Stimulated activated CD4-positive, alpha-beta T cell treated with anti-CD3 and anti-CD28 coated beads, Interleukin-12 subunit alpha, Interleukin-12 subunit beta, amount 100 ng/mL, for 24 hours (primary cell): ENCODE data around the gene KCNIP4.

Experiments
- DNase-seq, 2 experiments: peaks; one replicate each; pipeline ENCODE4 v3.0.0-alpha.2; 2020; ENCODE audit warnings: low read depth in 2 of 2

KCNIP4 gene

DNA sequence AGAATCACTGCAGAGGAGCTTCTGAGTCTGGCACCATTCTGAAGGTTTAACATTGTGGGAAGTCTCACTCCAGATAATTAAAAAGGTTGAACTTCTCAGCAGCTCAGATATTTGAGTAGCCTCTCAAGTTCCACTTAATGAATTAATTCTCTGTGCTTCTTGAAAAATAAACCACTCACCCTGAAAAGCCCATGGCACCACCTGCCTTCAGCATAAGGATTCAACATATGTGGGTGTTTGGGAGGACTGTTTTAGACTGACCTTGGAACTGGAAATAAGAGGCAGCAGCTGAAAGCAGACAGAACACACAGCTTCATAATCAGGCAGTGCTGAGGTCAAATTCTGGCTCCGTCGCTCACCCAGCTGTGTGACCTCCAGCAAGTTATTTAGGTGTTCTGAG is 100.6 kb downstream of the KCNIP4 start:
- DNase-seq, result no peak

DNA sequence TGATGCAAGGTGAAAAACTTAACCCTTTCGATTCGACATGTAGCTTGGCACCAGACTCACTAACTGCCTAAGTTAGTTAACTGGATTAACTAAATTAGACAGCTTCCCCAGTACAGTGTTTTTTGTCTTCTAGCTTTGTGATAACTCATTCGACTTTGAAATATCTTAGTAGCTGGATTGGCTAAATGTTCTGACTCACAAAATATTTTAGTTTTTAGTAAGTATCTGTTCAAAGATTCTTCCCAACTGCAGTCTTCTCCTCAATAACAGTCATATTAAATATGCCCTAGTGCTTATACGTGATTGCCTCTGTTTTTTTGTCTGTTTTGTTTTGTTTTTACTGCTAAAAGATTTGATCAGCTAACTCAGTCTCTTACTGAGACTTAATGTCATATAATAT is 102.9 kb downstream of the KCNIP4 start:
- no peak for DNase-seq

DNA sequence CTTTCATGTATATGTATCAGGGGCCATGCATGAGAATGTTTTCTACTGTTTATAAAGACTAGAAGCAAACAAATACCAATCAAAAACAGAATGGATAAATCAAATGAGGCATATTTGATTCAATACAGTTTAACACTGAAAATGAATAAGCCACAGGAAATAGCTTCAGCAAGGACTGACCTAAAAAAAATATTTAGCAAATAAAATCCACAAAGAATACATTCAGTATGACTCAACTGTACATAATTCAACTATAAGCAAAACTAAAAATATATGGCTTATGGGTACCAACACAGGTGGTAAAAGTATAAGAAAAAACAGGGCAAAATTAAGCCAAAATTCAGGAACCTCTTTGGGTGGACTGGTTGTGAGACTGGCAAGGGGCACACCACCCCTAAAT is 112.9 kb downstream of the KCNIP4 start:
- DNase-seq, result no peak

DNA sequence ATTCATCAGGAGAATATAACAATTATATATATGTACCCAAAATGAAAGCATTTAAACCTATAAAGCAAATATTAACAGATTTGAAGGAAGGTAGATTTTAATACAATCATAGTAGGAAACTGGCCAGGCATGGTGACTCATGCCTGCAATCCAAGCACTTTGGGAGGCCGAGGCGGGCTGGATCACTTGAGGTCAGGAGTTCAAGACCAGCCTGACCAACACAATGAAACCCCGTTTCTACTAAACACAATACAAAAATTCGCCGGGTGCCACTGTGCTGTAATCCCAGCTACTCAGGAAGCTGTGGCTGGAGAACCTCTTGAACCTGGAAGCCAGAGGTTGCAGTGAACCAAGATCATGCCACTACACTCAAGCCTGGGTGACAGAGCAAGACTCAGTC is 118.3 kb downstream of the KCNIP4 start:
- DNase-seq, result no peak

DNA sequence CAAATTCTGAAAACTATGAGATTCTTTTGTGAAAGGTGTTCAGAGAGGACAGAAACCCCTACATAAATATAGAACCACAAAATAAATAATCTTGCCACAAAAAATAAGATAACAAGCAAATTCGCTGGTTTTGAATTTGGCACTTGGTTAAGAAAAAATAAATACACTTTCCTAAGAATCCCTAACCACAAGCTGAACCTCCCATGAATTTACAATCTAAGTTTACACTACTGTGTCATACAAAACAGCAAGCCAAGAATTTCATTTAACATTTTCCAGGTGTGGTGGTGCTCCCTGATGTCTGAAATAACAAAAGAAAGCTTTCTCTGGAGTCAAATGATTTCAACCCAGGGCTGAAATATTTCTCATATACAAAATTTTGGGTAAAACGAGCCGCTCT is 121.0 kb downstream of the KCNIP4 start:
- no peak for DNase-seq

DNA sequence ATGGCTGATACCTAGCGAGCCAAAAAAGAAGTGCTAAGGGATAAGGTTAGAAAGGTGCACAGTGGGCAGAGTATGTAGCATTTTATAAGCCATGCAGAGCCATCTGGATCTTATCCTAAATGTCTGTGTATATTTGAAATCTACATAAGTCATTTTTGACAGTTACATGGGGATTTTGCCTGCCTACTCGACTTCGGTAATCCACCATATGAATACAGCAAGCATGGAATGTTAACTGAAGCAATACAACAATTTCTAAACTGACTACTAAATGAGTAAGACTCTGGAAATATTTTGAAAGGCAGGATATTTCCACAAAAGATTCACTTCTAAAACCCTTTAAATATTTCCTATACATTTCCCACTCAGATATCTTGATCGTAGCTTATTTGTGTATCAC is 122.5 kb downstream of the KCNIP4 start:
- no peak for DNase-seq

DNA sequence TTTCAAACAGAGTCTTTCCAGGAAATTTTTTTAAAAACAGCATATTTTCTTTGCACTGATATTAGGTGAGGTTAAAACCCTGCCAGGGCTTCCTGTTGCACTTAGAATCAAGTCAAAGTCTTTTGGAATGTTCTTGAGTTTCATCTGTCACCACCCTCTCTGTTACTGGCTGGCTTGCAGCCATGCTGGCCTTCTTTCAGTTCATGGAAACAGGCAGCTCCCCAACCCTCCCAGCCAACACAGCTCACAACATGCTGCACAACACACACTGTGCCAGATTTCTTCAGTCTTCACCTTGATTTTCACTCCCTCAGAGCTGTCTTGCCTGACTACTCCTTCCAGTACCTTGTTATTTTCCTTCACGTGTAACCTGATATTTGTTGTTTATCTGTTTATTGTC is 129.5 kb downstream of the KCNIP4 start:
- no peak for DNase-seq

DNA sequence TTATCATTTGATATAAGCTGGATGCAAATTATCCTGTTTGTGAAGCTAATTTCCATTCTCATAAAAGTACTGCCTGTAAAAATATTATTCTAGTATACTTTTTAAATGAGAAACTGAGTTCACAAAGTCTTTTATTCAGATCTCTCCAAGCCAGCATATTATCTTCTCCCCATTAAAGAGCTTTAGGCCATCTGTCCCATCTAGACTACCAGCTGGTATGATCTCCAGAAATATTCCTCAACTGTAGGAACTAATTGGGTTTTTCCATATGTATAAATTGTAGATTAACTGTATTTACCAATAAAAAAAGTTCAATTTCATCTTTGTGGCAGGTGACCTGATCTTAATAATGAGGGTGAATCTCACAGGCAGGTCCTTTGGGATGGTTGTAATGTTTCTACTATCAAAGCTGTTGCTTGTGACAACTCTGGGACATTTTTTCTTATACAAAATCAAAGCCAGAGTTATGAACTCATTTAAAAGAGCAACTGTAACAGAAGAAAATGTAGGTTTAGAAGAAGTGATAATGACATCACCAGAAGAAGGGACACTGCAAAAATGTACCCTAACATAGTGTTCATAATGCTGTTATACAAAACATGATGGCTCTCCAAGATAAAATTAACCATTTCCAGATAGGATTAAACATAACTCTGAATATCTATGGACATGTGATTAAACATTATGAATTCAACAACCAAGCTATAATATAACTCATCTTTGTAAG is 132.8 kb downstream of the KCNIP4 start:
- no peak for DNase-seq

DNA sequence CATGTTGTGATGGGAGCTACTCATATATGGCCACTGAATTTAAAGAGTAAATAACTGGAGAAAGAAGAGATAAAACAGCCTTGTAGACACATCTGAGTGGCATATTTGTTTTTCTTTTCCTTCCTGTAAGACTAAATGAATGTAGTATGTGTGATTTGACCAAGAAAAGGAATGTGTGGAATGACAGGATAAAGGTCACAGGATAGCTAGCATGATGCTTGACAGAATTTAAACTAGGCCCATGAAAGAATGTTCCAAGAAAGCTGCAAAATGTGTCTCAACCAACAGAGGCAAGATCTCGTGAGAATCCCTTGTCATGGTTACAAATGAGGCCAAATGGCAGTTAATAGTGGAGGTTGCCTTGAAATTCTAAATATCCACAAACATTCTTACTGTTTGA is 137.0 kb downstream of the KCNIP4 start:
- DNase-seq, result no peak

DNA sequence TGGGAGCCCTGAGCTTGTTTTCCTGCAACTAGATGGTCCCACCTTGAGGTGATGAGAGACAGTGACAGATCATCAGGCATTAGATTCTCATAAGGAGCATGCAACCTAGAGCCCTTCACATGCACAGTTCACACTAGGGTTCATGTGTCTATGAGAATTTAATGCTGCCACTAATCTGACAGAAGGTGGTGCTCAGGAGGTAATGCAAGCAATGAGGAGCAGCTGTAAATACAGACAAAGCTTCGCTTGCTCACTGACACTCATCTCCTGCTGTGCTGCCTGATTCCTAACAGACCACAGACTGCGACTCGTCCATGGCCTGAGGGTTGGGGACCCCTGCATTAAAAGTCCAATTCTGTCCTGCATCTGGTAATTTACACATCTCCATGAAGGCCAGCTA is 141.6 kb downstream of the KCNIP4 start:
- DNase-seq, result no peak

DNA sequence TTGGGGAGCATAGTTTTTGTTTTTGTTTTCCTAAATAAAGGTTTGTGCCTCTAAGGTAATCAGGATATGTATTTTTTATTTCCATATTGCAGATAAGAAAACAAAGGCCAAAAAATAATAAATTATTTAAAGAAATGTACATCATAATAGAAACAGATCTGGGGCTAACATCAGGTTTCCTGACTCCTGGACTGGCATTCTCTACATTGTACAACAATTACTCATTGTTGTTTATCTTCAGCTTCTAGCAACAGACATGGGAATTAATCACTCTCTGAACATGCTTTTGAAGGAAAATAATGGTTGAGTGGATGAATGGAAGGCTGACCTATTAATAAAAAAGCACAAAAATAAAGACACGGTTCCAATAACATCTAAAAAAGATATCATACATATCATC is 146.2 kb downstream of the KCNIP4 start:
- no peak for DNase-seq

DNA sequence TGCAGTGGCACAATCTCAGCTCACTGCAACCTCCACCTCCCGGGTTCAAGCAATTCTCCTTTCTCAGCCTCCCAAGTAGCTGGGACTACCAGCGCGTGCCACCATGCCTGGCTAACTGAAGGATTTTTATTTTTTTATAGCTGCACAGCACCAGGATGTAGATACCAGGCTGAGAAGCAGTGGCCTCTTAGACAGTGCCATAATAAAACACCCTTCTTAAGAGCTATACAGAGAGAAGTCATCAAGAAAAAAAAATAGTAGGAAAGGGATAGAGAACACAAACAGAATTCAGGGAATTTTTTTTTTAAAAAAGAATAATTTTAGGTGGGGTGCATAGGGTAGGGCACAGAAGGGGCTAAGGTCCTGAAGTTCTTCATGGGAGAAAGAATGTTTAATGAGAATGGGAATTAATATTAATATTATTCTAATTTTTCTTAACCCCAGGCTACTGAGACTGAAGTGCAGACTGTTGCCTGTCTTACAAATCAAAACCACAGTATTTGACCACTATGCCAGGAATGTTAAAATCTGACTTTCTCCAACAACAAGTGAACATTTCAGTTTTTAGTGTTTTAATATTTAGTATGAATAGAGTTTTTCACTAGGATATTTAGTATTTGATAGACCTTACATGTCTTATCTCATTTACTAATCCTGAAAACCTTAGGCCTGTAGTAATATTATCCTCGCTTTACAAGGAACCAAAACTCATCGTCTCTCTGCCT is 146.7 kb downstream of the KCNIP4 start:
- DNase-seq, result no peak

DNA sequence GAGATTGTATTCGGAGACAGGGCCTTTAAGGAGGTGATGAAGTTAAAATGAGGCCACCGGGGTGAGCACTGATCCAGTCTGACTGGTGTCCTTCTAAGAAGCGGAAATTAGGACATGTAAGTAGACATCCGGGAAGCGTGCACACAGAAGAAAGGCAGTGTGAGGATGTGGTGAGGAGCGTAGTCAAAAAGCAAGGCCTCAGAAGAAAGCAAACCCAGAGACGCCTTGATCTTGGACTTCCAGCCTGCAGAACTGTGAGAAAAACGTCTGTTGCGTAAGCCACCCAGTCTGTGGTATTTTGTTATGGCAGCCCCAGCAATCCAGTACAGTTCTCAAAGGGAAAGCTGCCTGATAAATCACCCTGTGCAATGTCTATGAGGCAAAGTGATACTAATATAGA is 153.5 kb downstream of the KCNIP4 start:
- no peak for DNase-seq

DNA sequence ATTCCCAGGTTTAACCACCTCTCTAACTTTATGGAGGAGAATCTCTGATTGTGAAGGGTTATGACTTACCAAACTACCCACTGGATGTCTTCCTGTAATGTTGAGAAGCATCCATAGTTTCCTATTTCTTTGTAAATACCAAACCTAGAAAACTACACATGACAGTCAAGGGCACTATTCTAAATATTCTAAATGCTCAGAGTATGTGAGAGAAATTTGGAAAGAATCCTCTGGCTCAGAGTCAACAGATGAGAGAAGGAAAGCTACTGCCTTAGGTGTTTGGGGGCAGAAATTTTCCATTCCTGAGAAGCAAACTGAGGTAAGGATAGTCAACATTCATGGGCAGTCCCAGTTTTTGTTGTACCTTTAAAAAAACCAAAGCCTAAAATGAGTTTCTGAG is 155.8 kb downstream of the KCNIP4 start:
- DNase-seq, result no peak

DNA sequence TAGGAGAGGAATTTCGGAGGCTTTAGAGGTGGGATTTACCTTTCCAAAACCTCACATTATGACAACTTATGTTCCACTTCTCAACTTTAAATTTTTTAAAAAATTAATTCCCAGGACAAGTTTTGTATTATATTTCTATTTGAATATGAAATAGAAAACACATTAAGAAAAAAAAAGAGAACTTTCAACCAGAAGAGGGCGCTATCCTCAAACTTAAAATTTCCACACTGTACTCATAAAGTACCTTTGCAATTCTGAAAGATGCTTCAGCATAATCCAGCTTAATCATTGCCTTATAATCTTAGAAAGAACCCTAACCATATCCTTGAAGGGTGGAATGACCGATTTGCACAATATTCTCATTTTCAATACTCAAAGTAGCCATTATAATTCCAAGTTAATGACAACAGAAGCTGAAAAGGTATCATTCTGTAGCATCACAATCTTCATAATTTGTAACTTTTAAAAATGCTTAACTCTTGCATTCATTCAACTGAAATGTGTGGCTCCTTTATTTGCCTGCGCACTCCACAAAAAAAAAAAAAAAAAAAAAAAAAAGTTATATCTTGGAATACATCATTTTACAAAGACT is 158.0 kb downstream of the KCNIP4 start:
- DNase-seq, result no peak

DNA sequence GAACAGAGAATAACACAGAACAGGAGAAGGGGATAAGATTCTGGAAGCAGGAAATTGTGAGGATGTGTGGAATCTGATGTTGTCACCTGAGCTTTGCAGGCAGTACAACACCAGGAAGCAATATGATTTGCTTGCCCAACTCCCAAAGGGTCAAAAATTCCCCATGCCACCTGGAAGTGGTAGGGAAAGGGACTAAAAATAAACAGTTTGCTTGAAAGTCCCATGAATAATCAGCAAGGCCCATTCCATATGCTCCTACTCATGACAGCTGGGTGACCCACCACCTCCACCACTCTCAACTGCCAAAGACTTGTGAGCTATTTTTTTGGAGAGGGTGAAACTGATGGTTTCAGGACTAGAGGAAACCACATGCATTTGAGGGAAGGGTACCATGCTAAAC is 168.4 kb downstream of the KCNIP4 start:
- DNase-seq, result no peak

DNA sequence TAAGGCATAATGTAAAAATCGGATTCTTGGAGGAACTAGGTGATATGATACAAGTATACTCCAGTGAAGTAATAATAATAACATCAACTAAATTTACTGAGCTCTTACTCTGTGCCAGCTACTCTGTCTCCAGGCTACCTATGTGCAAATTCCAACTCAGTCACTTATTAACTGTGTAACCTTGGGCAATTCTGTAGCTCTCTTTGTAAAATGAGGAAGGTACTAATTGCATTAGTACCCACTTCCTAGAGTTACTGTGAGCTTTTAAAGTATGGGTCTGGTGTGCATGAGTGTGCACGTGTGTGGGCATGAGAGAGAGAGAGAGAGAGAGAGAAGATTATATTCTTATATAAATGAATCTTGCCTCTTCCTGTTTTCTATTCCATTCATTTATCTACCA is 169.9 kb downstream of the KCNIP4 start:
- no peak for DNase-seq

DNA sequence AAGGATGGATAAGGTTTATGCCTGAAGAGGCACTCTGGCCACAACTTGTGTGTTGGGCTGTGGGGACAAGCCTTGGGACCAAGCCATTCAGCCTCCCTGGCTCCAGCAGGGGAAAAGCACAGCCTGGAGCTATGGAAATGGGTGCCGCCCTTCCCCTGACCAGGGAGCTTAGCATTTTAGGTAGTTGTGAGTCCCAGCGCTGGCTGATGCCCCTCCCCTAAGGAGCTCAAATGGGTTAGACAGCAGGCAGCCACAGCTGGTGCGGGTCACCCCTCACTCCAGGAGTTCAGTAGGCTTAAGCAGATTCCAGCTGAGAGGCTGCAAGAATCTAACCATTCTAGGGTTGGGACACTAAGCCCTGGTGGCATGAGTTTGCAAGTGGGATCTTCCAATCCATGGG is 172.9 kb downstream of the KCNIP4 start:
- DNase-seq, result no peak

DNA sequence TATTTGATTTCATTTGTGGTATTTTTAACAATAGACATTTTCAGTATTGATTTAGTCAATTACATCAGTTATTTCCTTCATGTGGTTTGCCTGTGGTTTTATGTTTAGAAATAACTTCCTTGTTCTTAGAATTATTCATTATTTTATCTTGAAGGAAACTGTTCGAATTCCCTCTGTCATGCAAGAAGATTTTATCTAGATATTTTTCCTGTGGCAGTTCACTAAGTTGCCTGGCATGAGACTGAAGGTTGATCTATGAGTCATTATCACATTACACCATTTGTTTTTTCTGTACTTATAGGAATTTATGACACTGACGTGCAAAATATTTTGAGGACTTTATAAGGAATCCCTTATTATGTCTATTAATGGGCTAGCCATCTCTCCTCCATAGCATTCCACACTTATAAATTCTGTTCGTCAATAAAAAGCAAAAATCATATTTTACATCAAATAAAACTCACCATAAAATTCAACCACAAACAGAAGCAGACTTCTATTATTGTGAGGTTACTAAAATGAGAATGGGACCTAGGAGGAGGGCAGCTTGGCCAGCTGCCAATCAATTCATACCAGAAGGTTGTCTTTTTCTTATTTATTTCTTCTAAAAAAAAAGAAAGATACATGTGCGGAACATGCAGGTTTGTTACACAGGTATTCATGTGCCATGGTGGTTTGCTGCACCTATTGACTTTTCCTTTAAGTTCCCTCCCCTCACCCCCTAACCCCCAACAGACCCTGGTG is 179.0 kb downstream of the KCNIP4 start:
- DNase-seq, result no peak

DNA sequence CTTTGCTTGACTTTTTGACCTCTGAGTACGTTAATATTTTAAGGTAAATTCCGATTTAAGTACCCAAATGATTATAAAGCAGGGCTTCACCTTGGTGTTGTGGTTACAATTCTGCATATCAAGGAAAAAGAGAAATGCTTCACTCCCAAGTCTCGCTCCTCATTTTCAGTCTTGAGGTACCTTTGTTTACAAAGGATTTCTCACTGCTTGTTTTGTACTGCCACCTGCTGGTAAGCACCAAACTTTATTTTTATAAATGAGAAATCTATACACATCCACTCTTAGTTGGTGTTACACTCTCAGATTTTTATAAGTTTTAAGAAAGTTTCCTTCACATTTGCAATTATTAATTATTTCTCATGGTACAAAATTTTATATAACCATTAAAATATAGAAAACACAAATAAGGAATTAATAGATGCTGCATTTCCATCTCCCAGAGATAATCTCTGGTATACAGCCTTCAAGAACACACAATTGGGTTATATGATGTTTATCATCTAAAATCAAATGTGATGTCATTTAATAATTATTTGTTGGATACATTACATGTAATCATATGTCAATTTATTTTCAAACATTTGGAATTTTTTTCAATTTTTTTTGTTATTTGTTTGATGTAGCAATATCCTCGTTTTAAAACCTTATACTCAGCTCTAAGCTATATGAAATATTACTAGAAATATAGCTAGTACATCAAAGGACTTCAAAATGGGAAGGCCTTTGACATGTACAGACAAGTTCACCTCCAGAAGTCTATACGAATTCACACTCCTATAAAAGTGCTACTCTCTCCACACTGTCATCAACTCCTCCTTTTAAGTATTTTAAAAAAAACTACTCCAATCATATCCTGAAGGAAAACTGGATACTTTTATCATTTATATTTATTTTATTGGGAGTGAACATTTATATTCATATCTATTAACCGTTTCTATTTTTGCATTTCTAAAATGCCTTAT is 179.9 kb downstream of the KCNIP4 start:
- no peak for DNase-seq

DNA sequence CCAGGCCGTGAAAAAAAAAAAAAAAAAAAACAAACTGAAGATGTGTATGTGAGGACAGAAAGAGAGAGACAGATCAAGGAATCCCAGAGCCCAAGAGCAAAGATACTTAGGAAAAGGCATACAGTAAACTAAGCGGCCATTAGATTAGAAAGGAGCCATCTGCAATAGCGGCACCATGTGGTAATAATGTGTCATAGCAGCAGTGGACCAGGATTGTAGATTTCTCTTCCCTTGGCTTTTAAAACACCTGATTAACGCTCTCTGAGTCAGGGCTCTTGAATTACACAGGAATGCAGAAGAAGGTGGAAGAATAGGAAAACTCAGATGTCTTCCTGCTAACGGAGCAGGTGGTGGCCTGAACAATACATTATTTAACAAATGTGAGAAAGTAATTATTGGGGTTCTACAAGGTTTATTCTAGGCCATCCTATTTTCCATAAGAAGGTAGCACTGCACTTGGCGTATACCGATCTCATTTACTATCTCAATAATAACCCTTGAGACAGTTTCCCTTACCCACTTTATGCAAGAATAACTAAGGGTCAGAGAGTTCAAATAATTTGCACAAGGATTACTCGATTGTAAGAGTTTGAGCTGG is 182.7 kb downstream of the KCNIP4 start:
- DNase-seq, result peak in 1 of 2 experiments; percentile 5
